Measurements from ENCODE around the gene CGNL1.

The CGNL1 gene

GRCh38 chr15:57384024-57384423 lies 7.7 kb downstream of the CGNL1 start:
- in situ Hi-C loops (cut with MboI; ENCODE audit: low sequenced_read_pairs), result no loop called here

GRCh38 chr15:57384816-57385215 lies 8.5 kb downstream of the CGNL1 start:
- in situ Hi-C loops (cut with MboI; ENCODE audit: low sequenced_read_pairs), result no loop called here

- in situ Hi-C loops (cut with MboI; ENCODE audit: low sequenced_read_pairs), result no loop called here
These were observed 9.7 kb downstream of the CGNL1 start for GRCh38 chr15:57385923-57386390.

GRCh38 chr15:57386976-57387375 lies 10.7 kb downstream of the CGNL1 start:
- in situ Hi-C loops (cut with MboI; ENCODE audit: low sequenced_read_pairs), result no loop called here

GRCh38 chr15:57387564-57388076 lies 11.3 kb downstream of the CGNL1 start:
- in situ Hi-C loops (cut with MboI; ENCODE audit: low sequenced_read_pairs), result no loop called here

GRCh38 chr15:57388464-57388863 lies 12.2 kb downstream of the CGNL1 start:
- in situ Hi-C loops (cut with MboI; ENCODE audit: low sequenced_read_pairs), result no loop called here

- in situ Hi-C loops (cut with MboI; ENCODE audit: low sequenced_read_pairs), result no loop called here
These were observed 13.7 kb downstream of the CGNL1 start for GRCh38 chr15:57389991-57390390.

- in situ Hi-C loops (cut with MboI; ENCODE audit: low sequenced_read_pairs), result no loop called here
These were observed 14.3 kb downstream of the CGNL1 start for GRCh38 chr15:57390583-57390982.

- in situ Hi-C loops (cut with MboI; ENCODE audit: low sequenced_read_pairs), result no loop called here
These were observed 15.2 kb downstream of the CGNL1 start for GRCh38 chr15:57391537-57391936.

- in situ Hi-C loops (cut with MboI; ENCODE audit: low sequenced_read_pairs), result no loop called here
These were observed 16.8 kb downstream of the CGNL1 start for GRCh38 chr15:57393061-57393460.

- in situ Hi-C loops (cut with MboI; ENCODE audit: low sequenced_read_pairs), result no loop called here
These were observed 19.0 kb downstream of the CGNL1 start for GRCh38 chr15:57395292-57395691.

- in situ Hi-C loops (cut with MboI; ENCODE audit: low sequenced_read_pairs), result no loop called here
These were observed 22.0 kb downstream of the CGNL1 start for GRCh38 chr15:57398336-57398735.

GRCh38 chr15:57401546-57401945 lies 25.2 kb downstream of the CGNL1 start:
- in situ Hi-C loops (cut with MboI; ENCODE audit: low sequenced_read_pairs), result no loop called here

GRCh38 chr15:57403017-57403416 lies 26.7 kb downstream of the CGNL1 start:
- in situ Hi-C loops (cut with MboI; ENCODE audit: low sequenced_read_pairs), result no loop called here

- in situ Hi-C loops (cut with MboI; ENCODE audit: low sequenced_read_pairs), result no loop called here
These were observed 27.4 kb downstream of the CGNL1 start for GRCh38 chr15:57403566-57404325.

GRCh38 chr15:57405133-57405532 lies 28.8 kb downstream of the CGNL1 start:
- in situ Hi-C loops (cut with MboI; ENCODE audit: low sequenced_read_pairs), result no loop called here

GRCh38 chr15:57406062-57406772 lies 29.9 kb downstream of the CGNL1 start:
- in situ Hi-C loops (cut with MboI; ENCODE audit: low sequenced_read_pairs), result no loop called here

- in situ Hi-C loops (cut with MboI; ENCODE audit: low sequenced_read_pairs), result no loop called here
These were observed 34.1 kb downstream of the CGNL1 start for GRCh38 chr15:57410373-57410772.

- in situ Hi-C loops (cut with MboI; ENCODE audit: low sequenced_read_pairs), result no loop called here
These were observed 35.9 kb downstream of the CGNL1 start for GRCh38 chr15:57411945-57412768.

GRCh38 chr15:57415602-57416001 lies 39.3 kb downstream of the CGNL1 start:
- in situ Hi-C loops (cut with MboI; ENCODE audit: low sequenced_read_pairs), result no loop called here

GRCh38 chr15:57418635-57419034 lies 42.3 kb downstream of the CGNL1 start:
- in situ Hi-C loops (cut with MboI; ENCODE audit: low sequenced_read_pairs), result no loop called here
